Activated T-cell treated with anti-CD3 and anti-CD28 coated beads, Interleukin-2, amount 50 U/mL, for 1 hour (primary cell): Measurements from ENCODE around the gene TBC1D17.

Experiments
- DNase-seq: peaks from one replicate; pipeline ENCODE4 v3.0.0-alpha.2; 2020

The TBC1D17 gene

GRCh38 chr19:49877020-49877878 is at the start of gene TBC1D17, which contains the start of gene AKT1S1:
TBC1D17 (plus strand) TSS chr19:49877702; CDS start chr19:49877724, 22 bp downstream.
AKT1S1 (minus strand) TSS chr19:49877355; CDS start chr19:49873295, 4,060 bp downstream.
- DNase-seq, result peak; percentile 95

GRCh38 chr19:49829200-49829599 is 48.3 kb upstream of the TBC1D17 start:
- DNase-seq, result no peak

GRCh38 chr19:49829721-49830120 is 47.8 kb upstream of the TBC1D17 start:
- DNase-seq, result no peak

GRCh38 chr19:49830766-49831165 is 46.7 kb upstream of the TBC1D17 start:
- no peak for DNase-seq

- DNase-seq, result no peak
These were observed 45.9 kb upstream of the TBC1D17 start for GRCh38 chr19:49831592-49831991.

GRCh38 chr19:49832556-49832955 is 44.9 kb upstream of the TBC1D17 start:
- DNase-seq, result no peak

GRCh38 chr19:49833599-49833998 is 43.9 kb upstream of the TBC1D17 start:
- no peak for DNase-seq

GRCh38 chr19:49835562-49835961 is 41.9 kb upstream of the TBC1D17 start:
- DNase-seq, result no peak

- no peak for DNase-seq
These were observed 41.1 kb upstream of the TBC1D17 start for GRCh38 chr19:49836176-49837008.

GRCh38 chr19:49837009-49837310 is 40.5 kb upstream of the TBC1D17 start:
- DNase-seq, result no peak

- no peak for DNase-seq
These were observed 40.1 kb upstream of the TBC1D17 start for GRCh38 chr19:49837425-49837824.

- no peak for DNase-seq
These were observed 38.5 kb upstream of the TBC1D17 start for GRCh38 chr19:49838885-49839588.

GRCh38 chr19:49839713-49840112 is 37.8 kb upstream of the TBC1D17 start:
- no peak for DNase-seq

GRCh38 chr19:49840321-49840720 is 37.2 kb upstream of the TBC1D17 start:
- no peak for DNase-seq

GRCh38 chr19:49840736-49841249 is 36.7 kb upstream of the TBC1D17 start:
- DNase-seq, result no peak

- no peak for DNase-seq
These were observed 34.2 kb upstream of the TBC1D17 start for GRCh38 chr19:49843265-49843664.

GRCh38 chr19:49844138-49845095 is 33.1 kb upstream of the TBC1D17 start:
- DNase-seq, result no peak

- no peak for DNase-seq
These were observed 32.1 kb upstream of the TBC1D17 start for GRCh38 chr19:49845414-49845813.

- DNase-seq, result no peak
These were observed 31.1 kb upstream of the TBC1D17 start for GRCh38 chr19:49846408-49846807.

- no peak for DNase-seq
These were observed 29.5 kb upstream of the TBC1D17 start for GRCh38 chr19:49847731-49848696.

- DNase-seq, result no peak
These were observed 28.6 kb upstream of the TBC1D17 start for GRCh38 chr19:49848938-49849337.
